OCI-LY7 (cell line): ENCODE data around the gene SYT14.

ENCODE experiments used
- EZH2phosphoT487 ChIP-seq: fragments of 200-600 bp; sonication (generic); IDR thresholded peaks from 2 replicates; pipeline ENCODE4 v1.6.1; 2018; ENCODE audit warnings: low read depth, borderline replicate concordance, mild to moderate bottlenecking, mixed run types, antibody characterized with exemption, low read length, moderate library complexity, mixed read lengths
- TF ChIP-seq, protein P1 (sequence below): fragments of 200-600 bp; sonication (generic); conservative IDR thresholded peaks from 2 replicates; pipeline ENCODE4 v1.5.1; 2014; ENCODE audit warnings: mild to moderate bottlenecking, antibody characterized with exemption, low read length, moderate library complexity, mixed read lengths

GRCh38 chr1:210125143-210125542 is 187.1 kb downstream of the SYT14 start:
- TF ChIP-seq, protein P1, sequence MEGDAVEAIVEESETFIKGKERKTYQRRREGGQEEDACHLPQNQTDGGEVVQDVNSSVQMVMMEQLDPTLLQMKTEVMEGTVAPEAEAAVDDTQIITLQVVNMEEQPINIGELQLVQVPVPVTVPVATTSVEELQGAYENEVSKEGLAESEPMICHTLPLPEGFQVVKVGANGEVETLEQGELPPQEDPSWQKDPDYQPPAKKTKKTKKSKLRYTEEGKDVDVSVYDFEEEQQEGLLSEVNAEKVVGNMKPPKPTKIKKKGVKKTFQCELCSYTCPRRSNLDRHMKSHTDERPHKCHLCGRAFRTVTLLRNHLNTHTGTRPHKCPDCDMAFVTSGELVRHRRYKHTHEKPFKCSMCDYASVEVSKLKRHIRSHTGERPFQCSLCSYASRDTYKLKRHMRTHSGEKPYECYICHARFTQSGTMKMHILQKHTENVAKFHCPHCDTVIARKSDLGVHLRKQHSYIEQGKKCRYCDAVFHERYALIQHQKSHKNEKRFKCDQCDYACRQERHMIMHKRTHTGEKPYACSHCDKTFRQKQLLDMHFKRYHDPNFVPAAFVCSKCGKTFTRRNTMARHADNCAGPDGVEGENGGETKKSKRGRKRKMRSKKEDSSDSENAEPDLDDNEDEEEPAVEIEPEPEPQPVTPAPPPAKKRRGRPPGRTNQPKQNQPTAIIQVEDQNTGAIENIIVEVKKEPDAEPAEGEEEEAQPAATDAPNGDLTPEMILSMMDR = no peak
- no peak for TF ChIP-seq EZH2phosphoT487
